Astrocyte (in vitro differentiated cells and primary cell): ENCODE data around the gene GALNS. TPM values are rescaled to one million over a fixed set of nuclear protein-coding genes. Genes with fewer than 3 reads are reported as not detected.

Experiments
- DNase-seq: peaks from one replicate; pipeline ENCODE4 v3.0.0-alpha.2; 2010; ENCODE audit warnings: low read depth
- FAIRE-seq: peaks from 2 replicates; lab custom pipeline; 2011; peaks lifted over from hg19 to GRCh38; lab: Jason Lieb, UNC
- H2AFZ ChIP-seq: 2 replicates; pipeline ENCODE4 v1.6.0; 2012; ENCODE audit warnings: low read depth, low read length, inconsistent platforms
- H3K27ac ChIP-seq: 2 replicates; pipeline ENCODE4 v1.5.1; 2011; ENCODE audit warnings: low read depth, low read length, inconsistent platforms
- H3K27me3 ChIP-seq: 2 replicates; pipeline ENCODE4 v1.6.0; 2011; ENCODE audit warnings: low read length, inconsistent platforms; ENCODE audit not compliant: insufficient read depth
- H3K36me3 ChIP-seq: 2 replicates; pipeline ENCODE4 v1.5.1; 2011; ENCODE audit warnings: low read length, inconsistent platforms; ENCODE audit not compliant: insufficient read depth
- H3K4me1 ChIP-seq: 2 replicates; pipeline ENCODE4 v1.5.1; 2011; ENCODE audit warnings: low read length, inconsistent platforms; ENCODE audit not compliant: insufficient read depth
- H3K4me2 ChIP-seq: 2 replicates; pipeline ENCODE4 v1.6.0; 2012; ENCODE audit warnings: low read length, inconsistent platforms
- H3K4me3 ChIP-seq: 2 replicates; pipeline ENCODE4 v1.5.1; 2011; ENCODE audit warnings: low read depth, mild to moderate bottlenecking, low read length, inconsistent platforms; ENCODE audit not compliant: insufficient read depth
- H3K79me2 ChIP-seq: 2 replicates; pipeline ENCODE4 v1.6.0; 2012; ENCODE audit warnings: mild to moderate bottlenecking, low read length, inconsistent platforms; ENCODE audit not compliant: insufficient read depth
- H3K9ac ChIP-seq: 2 replicates; pipeline ENCODE4 v1.6.0; 2012; ENCODE audit warnings: mild to moderate bottlenecking, low read length, inconsistent platforms
- H3K9me3 ChIP-seq: 2 replicates; pipeline ENCODE4 v1.5.1; 2012; ENCODE audit warnings: low read depth, mild to moderate bottlenecking, low read length, inconsistent platforms; ENCODE audit not compliant: insufficient read depth
- H4K20me1 ChIP-seq: 2 replicates; pipeline ENCODE4 v1.6.0; 2012; ENCODE audit warnings: low read length, inconsistent platforms; ENCODE audit not compliant: insufficient read depth
- H3K27ac Mint-ChIP-seq: one replicate; pipeline ENCODE4 v1.8.0; 2021; ENCODE audit warnings: mild to moderate bottlenecking, mixed read lengths; ENCODE audit not compliant: unreplicated experiment
- H3K27me3 Mint-ChIP-seq: one replicate; pipeline ENCODE4 v1.8.0; 2021; ENCODE audit warnings: low read depth, mixed read lengths; ENCODE audit not compliant: unreplicated experiment
- H3K36me3 Mint-ChIP-seq: one replicate; pipeline ENCODE4 v1.8.0; 2021; ENCODE audit warnings: low read depth, mixed read lengths; ENCODE audit not compliant: unreplicated experiment
- H3K4me1 Mint-ChIP-seq: one replicate; pipeline ENCODE4 v1.8.0; 2021; ENCODE audit warnings: low read depth, mixed read lengths; ENCODE audit not compliant: unreplicated experiment
- H3K4me3 Mint-ChIP-seq: one replicate; pipeline ENCODE4 v1.8.0; 2021; ENCODE audit warnings: mild to moderate bottlenecking, moderate library complexity, mixed read lengths; ENCODE audit not compliant: unreplicated experiment
- H3K9me3 Mint-ChIP-seq: one replicate; pipeline ENCODE4 v1.8.0; 2021; ENCODE audit warnings: mild to moderate bottlenecking, mixed read lengths; ENCODE audit not compliant: unreplicated experiment
- EZH2 ChIP-seq: IDR thresholded peaks from 2 replicates; pipeline ENCODE4 v1.6.1; 2012; ENCODE audit warnings: mild to moderate bottlenecking, low read length, inconsistent platforms; ENCODE audit not compliant: insufficient read depth
- total RNA-seq: library from RNA; stranded (reverse); gene quantifications from 2 replicates; pipeline ENCODE4 v1.2.1, GENCODE V29; 2021
- TF ChIP-seq, protein P1 (sequence below): IDR thresholded peaks from 2 replicates; pipeline ENCODE4 v1.5.1; 2011; ENCODE audit warnings: low read depth, mild to moderate bottlenecking, inconsistent platforms, low read length, moderate library complexity; ENCODE audit not compliant: insufficient read depth

GALNS gene
- total RNA-seq, 1 donor from 2014 or later, result 31.7 TPM

DNA sequence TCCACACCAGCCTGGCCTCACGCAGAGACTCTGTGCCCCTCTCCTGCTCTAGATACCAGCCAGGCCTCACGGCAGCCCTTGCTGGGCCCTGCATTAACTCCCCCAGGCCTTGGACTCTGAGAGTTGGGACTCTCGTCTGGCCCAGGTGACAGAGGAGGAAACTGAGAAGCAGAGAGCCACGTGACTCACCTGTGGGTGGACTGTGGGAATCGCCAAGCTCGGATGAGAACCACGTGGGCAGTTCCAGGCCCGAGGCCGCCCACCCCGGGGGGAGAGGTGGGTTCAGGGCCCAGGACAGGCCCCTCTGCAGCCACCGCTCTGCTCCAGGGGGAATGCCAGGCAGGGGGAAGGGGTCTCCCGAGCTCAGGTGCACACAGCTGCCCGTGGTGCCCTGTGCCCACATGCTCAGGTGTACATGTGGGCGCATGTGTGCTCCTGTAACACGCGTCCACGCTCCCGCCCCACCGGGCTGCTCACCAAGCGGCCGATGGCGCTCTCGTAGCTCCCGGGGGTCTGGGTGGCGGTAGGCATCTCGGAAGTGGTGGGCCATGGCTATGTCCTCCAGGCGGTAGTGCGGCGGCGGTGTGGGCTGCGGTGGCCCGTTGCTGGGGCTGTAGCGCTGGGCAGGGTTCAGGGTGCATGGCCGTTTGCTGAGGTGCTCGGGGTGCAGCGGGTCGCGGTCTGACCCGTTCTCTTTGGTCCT is 28.0 kb upstream of the GALNS start:
- DNase-seq (no peak), FAIRE-seq (no peak)
- H3K36me3 Mint-ChIP-seq, result peaks cover 2% of the 10 kb centered on the region
- no peaks in the 10 kb centered on the region for H3K9me3 ChIP-seq
- H3K4me2 ChIP-seq, result no peak overlapping the region
- H3K4me1 Mint-ChIP-seq, result no peaks in the 10 kb centered on the region
- no peaks in the 10 kb centered on the region for H3K36me3 ChIP-seq
- H4K20me1 ChIP-seq, result no peaks in the 10 kb centered on the region
- H3K4me1 ChIP-seq, result no peaks in the 10 kb centered on the region
- H3K27ac ChIP-seq, result no peak overlapping the region
- H3K27me3 Mint-ChIP-seq, result peaks cover 10% of the 10 kb centered on the region
- no peak overlapping the region for H3K4me3 Mint-ChIP-seq
- no peak overlapping the region for H3K27ac Mint-ChIP-seq
- H2AFZ ChIP-seq, result no peak overlapping the region
- no peaks in the 10 kb centered on the region for H3K9me3 Mint-ChIP-seq
- H3K27me3 ChIP-seq, result peaks cover 7% of the 10 kb centered on the region
- TF ChIP-seq, protein P1, sequence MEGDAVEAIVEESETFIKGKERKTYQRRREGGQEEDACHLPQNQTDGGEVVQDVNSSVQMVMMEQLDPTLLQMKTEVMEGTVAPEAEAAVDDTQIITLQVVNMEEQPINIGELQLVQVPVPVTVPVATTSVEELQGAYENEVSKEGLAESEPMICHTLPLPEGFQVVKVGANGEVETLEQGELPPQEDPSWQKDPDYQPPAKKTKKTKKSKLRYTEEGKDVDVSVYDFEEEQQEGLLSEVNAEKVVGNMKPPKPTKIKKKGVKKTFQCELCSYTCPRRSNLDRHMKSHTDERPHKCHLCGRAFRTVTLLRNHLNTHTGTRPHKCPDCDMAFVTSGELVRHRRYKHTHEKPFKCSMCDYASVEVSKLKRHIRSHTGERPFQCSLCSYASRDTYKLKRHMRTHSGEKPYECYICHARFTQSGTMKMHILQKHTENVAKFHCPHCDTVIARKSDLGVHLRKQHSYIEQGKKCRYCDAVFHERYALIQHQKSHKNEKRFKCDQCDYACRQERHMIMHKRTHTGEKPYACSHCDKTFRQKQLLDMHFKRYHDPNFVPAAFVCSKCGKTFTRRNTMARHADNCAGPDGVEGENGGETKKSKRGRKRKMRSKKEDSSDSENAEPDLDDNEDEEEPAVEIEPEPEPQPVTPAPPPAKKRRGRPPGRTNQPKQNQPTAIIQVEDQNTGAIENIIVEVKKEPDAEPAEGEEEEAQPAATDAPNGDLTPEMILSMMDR, result no peak
- no peak for TF ChIP-seq EZH2
- no peaks in the 10 kb centered on the region for H3K79me2 ChIP-seq
- H3K9ac ChIP-seq, result no peak overlapping the region
- no peak overlapping the region for H3K4me3 ChIP-seq

DNA sequence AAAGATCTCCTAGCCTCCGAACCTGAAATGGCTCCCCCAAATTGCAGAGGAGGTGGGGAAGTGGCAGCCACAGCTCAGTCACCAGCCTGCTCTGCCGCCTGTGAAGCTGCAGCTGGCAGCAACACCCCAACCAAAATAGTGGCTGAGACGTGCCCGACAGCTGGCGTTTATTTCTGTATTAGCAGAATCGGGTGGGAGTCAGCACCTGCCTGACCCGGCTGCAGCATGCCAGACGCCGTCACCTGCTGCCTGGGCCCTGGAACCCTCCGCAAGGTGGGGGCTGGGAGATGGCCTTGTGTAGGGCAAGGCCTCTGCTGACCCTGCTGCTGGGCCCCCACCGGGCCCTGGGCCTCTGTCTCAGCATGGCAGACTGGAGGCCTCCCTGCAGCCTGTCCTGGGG is 27.2 kb upstream of the GALNS start:
- FAIRE-seq (no peak), DNase-seq (no peak)
- no peaks in the 10 kb centered on the region for H3K36me3 Mint-ChIP-seq
- no peaks in the 10 kb centered on the region for H4K20me1 ChIP-seq
- no peak overlapping the region for H3K27ac Mint-ChIP-seq
- no peaks in the 10 kb centered on the region for H3K9me3 ChIP-seq
- H3K4me3 ChIP-seq, result no peak overlapping the region
- H3K4me3 Mint-ChIP-seq, result no peak overlapping the region
- H3K36me3 ChIP-seq, result no peaks in the 10 kb centered on the region
- H3K4me1 ChIP-seq, result no peaks in the 10 kb centered on the region
- H3K9ac ChIP-seq, result no peak overlapping the region
- H3K79me2 ChIP-seq, result no peaks in the 10 kb centered on the region
- H3K27ac ChIP-seq, result no peak overlapping the region
- no peaks in the 10 kb centered on the region for H3K4me1 Mint-ChIP-seq
- H3K4me2 ChIP-seq, result no peak overlapping the region
- peaks cover 7% of the 10 kb centered on the region for H3K27me3 ChIP-seq
- no peak overlapping the region for H2AFZ ChIP-seq
- TF ChIP-seq, protein P1, result no peak
- H3K9me3 Mint-ChIP-seq, result no peaks in the 10 kb centered on the region
- H3K27me3 Mint-ChIP-seq, result peaks cover 9% of the 10 kb centered on the region

DNA sequence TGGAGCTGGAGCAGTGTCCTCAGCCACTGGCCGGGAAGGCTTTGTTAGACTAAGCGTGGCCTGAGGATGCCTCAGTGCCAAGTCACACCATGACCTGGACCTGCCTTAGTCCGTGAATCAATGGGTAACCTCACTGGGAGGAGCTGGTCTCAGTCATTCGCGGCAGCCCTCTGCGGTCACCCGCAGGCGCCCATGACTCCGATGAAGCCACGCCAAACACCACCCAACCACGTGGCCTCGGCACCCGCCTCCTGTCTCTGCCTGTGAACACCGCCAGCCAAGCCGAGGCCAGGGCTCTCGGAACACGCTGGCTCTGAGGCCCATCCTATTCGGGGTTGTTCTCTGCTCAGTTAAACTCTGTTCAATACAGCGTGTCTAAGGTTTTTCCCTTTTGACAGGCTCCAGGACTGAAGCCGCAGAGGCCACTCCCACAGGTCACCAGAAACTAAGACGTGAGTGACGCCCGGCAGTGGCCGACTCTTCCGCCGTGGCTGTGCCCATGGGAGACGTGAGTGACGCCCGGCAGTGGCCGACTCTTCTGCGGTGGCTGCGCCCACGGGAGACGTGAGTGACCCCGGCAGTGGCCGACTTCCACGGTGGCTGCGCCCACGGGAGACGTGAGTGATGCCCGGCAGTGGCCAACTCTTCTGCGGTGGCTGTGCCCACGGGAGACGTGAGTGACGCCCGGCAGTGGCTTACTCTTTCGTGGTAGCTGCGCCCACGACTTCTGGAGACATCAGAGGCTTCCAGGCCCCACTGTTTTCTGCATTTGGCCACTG is 26.6 kb upstream of the GALNS start:
- Histone ChIP-seq H3K36me3 (no peaks in the 10 kb centered on the region), H3K4me1 (no peaks in the 10 kb centered on the region), H4K20me1 (no peaks in the 10 kb centered on the region), H3K4me2 (no peak overlapping the region), H3K79me2 (no peaks in the 10 kb centered on the region), H3K4me3 (no peak overlapping the region), H2AFZ (no peak overlapping the region), H3K9me3 (no peaks in the 10 kb centered on the region), H3K9ac (no peak overlapping the region), H3K27ac (no peak overlapping the region), H3K27me3 (peaks cover 7% of the 10 kb centered on the region)
- TF ChIP-seq EZH2, result no peak
- TF ChIP-seq, protein P1, result no peak
- Mint-ChIP-seq H3K9me3 (no peaks in the 10 kb centered on the region), H3K36me3 (no peaks in the 10 kb centered on the region), H3K27me3 (peaks cover 12% of the 10 kb centered on the region), H3K4me3 (no peak overlapping the region), H3K4me1 (no peaks in the 10 kb centered on the region), H3K27ac (no peak overlapping the region)
- DNase-seq, result no peak
- FAIRE-seq, result no peak
